Stimulated activated CD8-positive, alpha-beta memory T cell treated with anti-CD3 and anti-CD28 coated beads, Interleukin-12 subunit alpha, Interleukin-12 subunit beta, amount 100 ng/mL, for 1 hour (primary cell): ENCODE measurements around the gene OSCP1.
A peak's percentile ranks its signal among the peaks of the same experiment; 100 is the strongest.

Experiments used
- DNase-seq: peaks from one replicate; pipeline ENCODE4 v3.0.0-alpha.2; 2020; ENCODE audit warnings: low read depth

OSCP1 gene

DNA sequence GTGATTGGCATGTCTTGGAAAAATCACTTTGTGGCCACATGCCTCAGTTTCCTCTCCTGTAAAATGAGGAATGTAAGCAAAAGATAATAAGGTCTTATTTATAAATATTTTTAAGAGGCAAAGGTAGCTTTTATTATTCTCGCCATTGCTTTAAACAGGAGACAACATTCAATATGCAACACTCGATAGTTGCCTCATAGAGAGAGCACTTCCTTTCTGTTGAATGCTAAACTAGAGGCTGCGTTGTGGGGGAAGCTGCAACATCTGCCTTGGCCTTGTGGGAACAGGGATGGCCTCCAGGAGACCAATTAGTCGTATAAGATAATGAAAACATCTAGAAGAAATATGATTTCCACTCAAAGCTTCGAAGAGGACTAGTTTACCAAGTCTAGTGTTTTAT, 3.5 kb downstream of the OSCP1 start:
- DNase-seq, result no peak

GRCh38 chr1:36446271-36446670, 4.0 kb downstream of the OSCP1 start:
- DNase-seq, result no peak

GRCh38 chr1:36443297-36443696, 7.0 kb downstream of the OSCP1 start:
- DNase-seq, result no peak

GRCh38 chr1:36442337-36442736, 7.9 kb downstream of the OSCP1 start:
- no peak for DNase-seq

DNA sequence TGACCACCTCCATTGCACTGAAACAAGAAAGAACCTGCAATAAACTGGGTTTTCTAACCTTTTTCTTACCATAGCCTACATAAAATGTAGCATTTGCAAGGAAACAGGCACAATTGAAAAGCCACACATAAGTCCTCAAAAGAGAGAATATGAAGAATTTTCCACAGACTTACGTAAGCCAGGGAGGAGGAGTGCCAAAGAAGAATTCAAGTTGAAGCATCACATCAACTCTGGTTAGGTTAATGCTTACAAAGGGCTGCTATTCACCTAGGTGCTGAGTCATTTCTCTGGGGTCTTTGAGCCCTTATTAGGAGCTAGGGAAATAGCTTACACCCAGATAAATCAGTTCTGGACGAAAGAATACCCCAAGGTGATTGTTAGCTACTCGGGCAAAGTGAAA, 9.6 kb downstream of the OSCP1 start:
- no peak for DNase-seq

GRCh38 chr1:36440044-36440443, 10.2 kb downstream of the OSCP1 start:
- no peak for DNase-seq

DNA sequence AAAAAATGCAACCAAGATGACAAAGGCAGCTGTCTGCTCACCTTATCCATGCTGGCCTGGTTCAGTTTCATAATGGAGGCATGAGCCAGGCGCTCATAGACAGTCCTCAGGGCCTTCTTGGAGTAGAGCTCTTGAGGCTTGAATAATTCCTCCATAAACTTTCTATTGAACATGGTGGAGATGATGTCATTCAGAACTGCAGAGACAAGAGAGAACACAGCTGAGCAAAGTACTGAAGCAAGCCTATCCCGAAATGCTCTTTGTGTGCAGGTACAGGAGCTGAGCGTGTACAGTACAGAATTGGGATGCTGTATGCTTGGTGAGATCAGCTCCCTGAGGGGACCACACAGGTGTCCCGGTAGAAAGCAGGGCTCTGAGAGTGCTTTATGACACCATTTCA, 11.5 kb downstream of the OSCP1 start:
- DNase-seq, result no peak

DNA sequence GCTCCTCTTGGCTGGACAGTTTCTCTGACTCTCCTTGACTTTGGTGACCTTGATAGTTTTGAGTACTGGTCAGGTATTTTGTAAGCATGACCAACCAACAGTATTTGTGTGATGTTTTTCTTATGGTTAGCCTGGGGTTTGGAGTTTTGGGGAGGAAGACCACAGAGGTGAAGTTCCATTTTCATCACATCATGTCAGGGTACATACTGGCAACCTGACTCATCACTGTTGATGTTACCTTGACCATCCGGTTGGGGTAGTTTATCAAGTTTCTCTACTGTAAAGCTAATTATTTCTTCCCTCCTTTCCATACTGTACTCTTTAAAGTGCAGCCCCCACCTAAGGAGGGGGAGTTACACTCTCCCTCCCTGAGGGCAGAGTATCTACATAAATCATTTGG, 13.4 kb downstream of the OSCP1 start:
- no peak for DNase-seq

DNA sequence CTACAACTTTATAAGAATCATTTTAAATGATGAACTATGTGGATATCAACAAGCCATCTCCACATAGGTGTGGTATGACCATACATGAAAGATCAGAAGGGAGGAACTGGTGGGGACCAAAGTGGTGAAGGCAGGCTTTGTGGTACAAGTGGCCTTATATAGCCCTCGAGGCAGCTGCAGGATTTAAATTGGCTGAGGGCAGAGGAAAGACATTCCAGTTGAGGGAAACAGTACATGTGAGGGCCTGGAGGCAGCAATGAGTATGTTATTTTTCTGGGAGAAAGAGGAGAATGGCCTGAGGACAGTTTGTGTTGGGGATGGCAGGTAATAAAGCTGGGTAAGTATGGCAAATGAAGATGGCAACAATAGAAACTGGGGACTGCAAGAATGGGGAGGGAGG, 17.1 kb downstream of the OSCP1 start:
- no peak for DNase-seq

GRCh38 chr1:36432616-36433015, 17.6 kb downstream of the OSCP1 start:
- DNase-seq, result no peak

DNA sequence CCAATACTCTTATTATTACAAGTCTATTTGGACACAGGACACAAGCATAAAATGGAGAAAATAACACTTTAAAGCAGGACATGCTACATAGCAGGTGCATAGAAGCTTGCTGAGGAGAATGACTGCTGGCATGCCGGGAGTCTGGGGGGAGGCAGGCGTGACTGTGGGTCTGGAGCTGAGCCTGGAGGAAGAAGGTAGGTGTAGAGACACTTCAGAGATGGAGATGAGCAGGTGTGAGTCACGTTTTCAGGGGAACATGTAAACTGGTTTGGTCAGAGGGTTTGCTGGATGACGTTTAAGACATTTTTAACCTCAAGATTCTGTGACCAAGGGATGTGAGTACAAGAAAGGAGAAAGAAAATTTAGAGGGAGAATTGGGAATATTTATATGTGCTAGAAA, 24.5 kb downstream of the OSCP1 start:
- DNase-seq, result no peak

- DNase-seq, result no peak
These were observed 28.6 kb downstream of the OSCP1 start for GRCh38 chr1:36421649-36422048.

GRCh38 chr1:36420836-36421317, 29.4 kb downstream of the OSCP1 start:
- DNase-seq, result peak; percentile 90

- no peak for DNase-seq
These were observed 29.8 kb downstream of the OSCP1 start for GRCh38 chr1:36420409-36420808.

- DNase-seq, result no peak
These were observed 30.7 kb downstream of the OSCP1 start for GRCh38 chr1:36419569-36419968.

- no peak for DNase-seq
These were observed 31.1 kb downstream of the OSCP1 start for GRCh38 chr1:36419140-36419539.

- DNase-seq, result no peak
These were observed 32.3 kb downstream of the OSCP1 start for GRCh38 chr1:36417931-36418330.

- DNase-seq, result no peak
These were observed 34.5 kb downstream of the OSCP1 start for GRCh38 chr1:36415661-36416326.

DNA sequence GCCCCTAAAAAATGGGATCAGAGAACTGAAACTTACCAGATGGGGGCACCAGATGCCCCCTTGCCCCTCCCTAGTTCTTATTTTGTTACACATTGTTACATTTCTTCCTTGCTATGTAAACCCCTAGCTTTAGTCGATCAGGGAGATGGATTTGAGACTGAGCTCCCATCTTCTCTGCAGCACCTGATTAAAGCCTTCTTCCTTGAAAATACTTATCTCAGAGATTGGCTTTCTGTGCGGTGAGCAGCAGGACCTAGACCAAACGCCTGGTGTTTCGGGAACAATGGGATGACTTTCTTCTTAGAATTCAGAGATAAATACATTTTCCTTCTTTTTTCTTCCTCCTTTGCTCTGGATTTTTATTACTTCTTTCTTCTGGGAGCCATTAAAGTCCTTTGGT, 35.9 kb downstream of the OSCP1 start:
- no peak for DNase-seq

DNA sequence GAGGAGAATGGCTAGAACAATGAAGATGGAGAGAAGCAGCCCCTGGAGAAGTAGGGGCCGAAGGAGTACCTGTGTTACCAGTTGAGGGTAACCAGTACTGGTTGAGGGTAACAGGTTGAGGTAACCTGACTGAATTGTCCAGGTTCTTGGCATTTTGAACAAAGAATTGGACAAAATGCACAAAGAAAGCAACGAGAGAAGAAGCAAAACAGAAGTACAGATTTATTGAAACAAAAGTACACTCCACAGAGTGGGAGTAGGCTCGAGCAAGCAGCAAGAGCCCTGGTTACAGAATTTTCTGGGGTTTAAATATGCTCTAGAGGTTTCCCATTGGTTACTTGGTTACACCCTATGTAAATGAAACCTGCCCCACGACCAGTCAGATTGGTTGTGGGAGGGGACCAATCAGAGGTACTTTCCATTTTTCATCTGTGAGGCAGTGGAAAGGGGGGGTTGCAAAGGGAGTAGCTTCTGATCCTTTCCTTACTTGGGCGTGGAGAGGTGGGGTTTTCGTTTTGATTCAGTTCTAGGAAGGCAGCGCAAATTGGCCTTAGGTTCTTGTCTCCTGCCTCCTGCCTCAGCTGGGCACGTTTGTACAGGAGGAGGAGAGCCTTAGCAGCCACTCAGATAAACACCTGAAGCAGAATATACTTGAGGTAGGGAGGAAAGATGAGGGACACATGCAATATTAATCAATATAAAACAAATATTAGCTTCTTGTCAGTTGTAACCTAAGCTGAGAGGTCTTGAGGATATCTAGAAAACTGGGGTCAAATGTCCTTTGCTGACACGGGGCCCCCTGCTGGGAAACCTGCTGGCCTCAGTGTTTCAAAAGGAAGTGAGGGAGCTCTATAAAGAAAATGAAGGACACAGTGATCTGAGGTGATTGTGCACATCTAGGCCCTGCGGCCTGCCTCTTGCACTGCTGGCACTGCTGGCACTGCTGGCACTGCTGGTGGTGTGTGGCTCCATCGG, 38.3 kb downstream of the OSCP1 start:
- DNase-seq, result no peak

DNA sequence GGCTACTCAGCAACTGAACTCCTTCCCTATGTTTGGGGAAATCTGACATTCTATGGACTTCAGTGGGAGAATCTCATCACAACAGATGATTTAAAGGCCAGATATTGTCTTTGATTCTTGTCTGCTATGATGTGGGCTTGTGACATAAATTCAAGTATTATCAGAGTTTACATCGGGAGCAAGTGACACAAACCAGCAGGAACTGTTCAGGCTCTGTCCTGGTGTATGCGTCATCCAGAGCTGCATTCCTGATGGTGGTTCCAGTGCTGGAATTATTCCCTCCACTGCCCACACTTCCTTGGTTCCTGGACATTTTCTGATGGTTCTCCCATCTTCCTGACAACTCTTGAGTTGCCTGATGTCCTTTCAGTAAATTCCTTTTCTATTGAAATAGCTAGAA, 41.8 kb downstream of the OSCP1 start:
- no peak for DNase-seq

- DNase-seq, result no peak
These were observed 43.8 kb downstream of the OSCP1 start for GRCh38 chr1:36406440-36406839.

- no peak for DNase-seq
These were observed 47.8 kb downstream of the OSCP1 start for GRCh38 chr1:36402504-36402890.
